Naive thymus-derived CD4-positive, alpha-beta T cell (primary cell): ENCODE measurements around the gene PNMA1. TPM values are rescaled to one million over a fixed set of nuclear protein-coding genes. Genes with fewer than 3 reads are reported as not detected.
A peak's percentile ranks its signal among the peaks of the same experiment; 100 is the strongest.

Experiments used
- ATAC-seq: fragments of 150-1000 bp; cut with Tn5 transposase; 2 replicates; pipeline ENCODE4 v1.10.0; 2021; ENCODE audit warnings: mild to moderate bottlenecking, moderate library complexity
- CTCF ChIA-PET: fragments of 350-600 bp; sonication (Branson Sonifier 250); formaldehyde crosslinking; loops from one replicate; lab custom pipeline; 2021; ENCODE audit warnings: antibody characterized with exemption; lab: Charles Lee
- POLR2A ChIA-PET: fragments of 350-600 bp; sonication (Branson Sonifier 250); formaldehyde crosslinking; loops from one replicate; lab custom pipeline; 2021; ENCODE audit warnings: antibody characterized with exemption, inconsistent platforms; lab: Charles Lee
- DNase-seq, 9 donors: peaks; one replicate each; pipeline versions ENCODE4 v3.0.0 to v3.0.0-alpha.2; 2020 to 2022; ENCODE audit warnings: mixed read lengths in 1 of 9
- H3K27ac ChIP-seq: one replicate; pipeline ENCODE4 v1.7.0; 2013; ENCODE audit warnings: mild to moderate bottlenecking, low read depth, low read length, moderate library complexity
- H3K27me3 ChIP-seq, 2 donors: one replicate each; pipeline ENCODE4 v1.7.0; 2013; ENCODE audit warnings: low read length in 2 of 2, mild to moderate bottlenecking in 2 of 2, moderate library complexity in 2 of 2; ENCODE audit not compliant: control insufficient read depth in 2 of 2, insufficient read depth in 2 of 2
- H3K36me3 ChIP-seq, 3 experiments: 1 replicate in 2 of 3; 2 replicates in 1 of 3; pipeline ENCODE4 v1.7.0; 2013; ENCODE audit warnings: low read length in 3 of 3, mild to moderate bottlenecking in 3 of 3, moderate library complexity in 1 of 3; ENCODE audit not compliant: insufficient read depth in 3 of 3, control insufficient read depth in 2 of 3
- H3K4me1 ChIP-seq, 2 donors: one replicate each; pipeline ENCODE4 v1.7.0; 2013; ENCODE audit warnings: low read length in 2 of 2, mild to moderate bottlenecking in 2 of 2, moderate library complexity in 1 of 2; ENCODE audit not compliant: control insufficient read depth in 2 of 2, insufficient read depth in 2 of 2
- H3K4me3 ChIP-seq: 2 replicates; pipeline ENCODE4 v1.7.0; 2013; ENCODE audit warnings: mild to moderate bottlenecking, low read length
- H3K9me3 ChIP-seq, 3 experiments: 1 replicate in 2 of 3; 2 replicates in 1 of 3; pipeline ENCODE4 v1.7.0; 2013; ENCODE audit warnings: low read length in 3 of 3; ENCODE audit not compliant: control insufficient read depth in 2 of 3
- H3K27ac Mint-ChIP-seq, 9 donors: one replicate each; pipeline ENCODE4 v1.8.0; 2020 to 2022; ENCODE audit warnings: mixed read lengths in 9 of 9, mild to moderate bottlenecking in 8 of 9, moderate library complexity in 5 of 9, inconsistent platforms in 2 of 9
- H3K27me3 Mint-ChIP-seq, 5 donors: one replicate each; pipeline ENCODE4 v1.8.0; 2021 to 2022; ENCODE audit warnings: mixed read lengths in 5 of 5, mild to moderate bottlenecking in 1 of 5
- H3K36me3 Mint-ChIP-seq, 5 donors: one replicate each; pipeline ENCODE4 v1.8.0; 2020 to 2022; ENCODE audit warnings: mixed read lengths in 5 of 5, mild to moderate bottlenecking in 3 of 5, inconsistent platforms in 1 of 5
- H3K4me1 Mint-ChIP-seq, 7 donors: one replicate each; pipeline ENCODE4 v1.8.0; 2020 to 2022; ENCODE audit warnings: mixed read lengths in 7 of 7, mild to moderate bottlenecking in 3 of 7, inconsistent platforms in 1 of 7
- H3K4me3 Mint-ChIP-seq, 10 donors: one replicate each; pipeline ENCODE4 v1.8.0; 2020 to 2022; ENCODE audit warnings: mild to moderate bottlenecking in 10 of 10, mixed read lengths in 10 of 10, moderate library complexity in 6 of 10, inconsistent platforms in 2 of 10
- H3K9me3 Mint-ChIP-seq, 11 donors: one replicate each; pipeline ENCODE4 v1.8.0; 2020 to 2022; ENCODE audit warnings: mixed read lengths in 11 of 11, mild to moderate bottlenecking in 4 of 11, inconsistent platforms in 1 of 11, moderate library complexity in 1 of 11
- intact Hi-C, 2 donors: fragments of 100-400 bp; cut with micrococcal nuclease; formaldehyde crosslinking; loops; one replicate each; pipeline ENCODE4 v1.15.1; 2023
- polyA plus RNA-seq, 2 donors: library from polyadenylated mRNA; unstranded; fragments of 300-500 nt; fragmentation: Illumina TruSeq; gene quantifications; one replicate each; pipeline ENCODE4 v1.2.3, GENCODE V29; 2021
- total RNA-seq, 6 experiments: library from RNA in 5 of 6; stranded (reverse) in 5 of 6; gene quantifications; 1 replicate in 5 of 6; 2 replicates in 1 of 6; pipeline ENCODE4 v1.2.3 and lab custom pipeline; 2021 to 2026

PNMA1 gene
- total and polyA plus RNA-seq, 7 experiments from 2014 or later = 21.6 to 44.0 (median 39.3) TPM

- intact Hi-C loops = loop anchor here (1.0 to 10.0 kb wide), 4 partner anchors 17 to 327 kb away; partner anchors contain the start of genes ALDH6A1 (in 1 of the 2), LIN52 (in 1 of the 2) and PNMA1 (in 1 of the 2)
- Mint-ChIP-seq H3K36me3 (peaks cover 0 to 28% (median 0%) of the 10 kb centered on the region in 5 donors), H3K9me3 (peaks cover 0 to 4% (median 0%) of the 10 kb centered on the region in 11 donors), H3K4me1 (peaks cover 61 to 87% (median 83%) of the 10 kb centered on the region in 7 donors), H3K27me3 (no peaks in the 10 kb centered on the region), H3K4me3 (peak overlapping the region; percentile 83 to 97 (median 91)), H3K27ac (peak overlapping the region; percentile 84 to 99 (median 98))
- Histone ChIP-seq H3K4me1 (peaks cover 75 to 78% of the 10 kb centered on the region in 2 donors), H3K4me3 (peak overlapping the region; percentile 74), H3K27ac (peak overlapping the region; percentile 86), H3K36me3 (no peaks in the 10 kb centered on the region), H3K9me3 (no peaks in the 10 kb centered on the region), H3K27me3 (no peaks in the 10 kb centered on the region)
- ATAC-seq (no peak), DNase-seq (no peak)
- ChIA-PET POLR2A (interaction anchor here (0.5 to 13.4 kb wide), 13 partner anchors 8 to 94 kb away, joined by 3 to 267 read pairs (median 22); partner anchors contain the start of genes PNMA1 and PTGR2), CTCF (interaction anchor here (0.7 to 3.8 kb wide), 9 partner anchors 8 to 68 kb away, joined by 3 to 37 read pairs (median 6); no protein-coding TSS in a partner anchor)
Measured at GRCh38 chr14:73757876-73758391, 43.8 kb upstream of the PNMA1 start.

GRCh38 chr14:73757381-73757780 is 43.2 kb upstream of the PNMA1 start:
- ATAC-seq = no peak
- H3K27me3 Mint-ChIP-seq = no peaks in the 10 kb centered on the region
- H3K4me1 Mint-ChIP-seq = peaks cover 65 to 87% (median 83%) of the 10 kb centered on the region in 7 donors
- H3K27me3 ChIP-seq = no peaks in the 10 kb centered on the region
- ChIA-PET POLR2A (interaction anchor here (0.5 to 13.4 kb wide), 5 partner anchors 7 to 30 kb away, joined by 3 to 267 read pairs (median 81); no protein-coding TSS in a partner anchor), CTCF (interaction anchor here (1.0 to 3.8 kb wide), 5 partner anchors 13 to 66 kb away, joined by 3 to 37 read pairs (median 23); no protein-coding TSS in a partner anchor)
- H3K4me3 ChIP-seq = peak overlapping the region; percentile 74
- H3K36me3 ChIP-seq = no peaks in the 10 kb centered on the region
- DNase-seq = peak in 1 of 9 donors; percentile 40
- H3K27ac Mint-ChIP-seq = peak overlapping the region; percentile 84 to 99 (median 98)
- peak overlapping the region; percentile 86 for H3K27ac ChIP-seq
- peaks cover 0 to 4% (median 0%) of the 10 kb centered on the region in 11 donors for H3K9me3 Mint-ChIP-seq
- H3K4me3 Mint-ChIP-seq = peak overlapping the region; percentile 83 to 97 (median 91)
- H3K9me3 ChIP-seq = no peaks in the 10 kb centered on the region
- peaks cover 75 to 78% of the 10 kb centered on the region in 2 donors for H3K4me1 ChIP-seq
- H3K36me3 Mint-ChIP-seq = peaks cover 0 to 28% (median 0%) of the 10 kb centered on the region in 5 donors
- intact Hi-C loops = loop anchor here in 1 of 2 donors (10.0 kb wide), 1 partner anchor 327 kb away; the partner anchor contains the start of genes ALDH6A1 and LIN52

- Histone ChIP-seq H3K27me3 (no peaks in the 10 kb centered on the region), H3K9me3 (no peaks in the 10 kb centered on the region), H3K4me1 (peaks cover 75 to 78% of the 10 kb centered on the region in 2 donors), H3K4me3 (peak overlapping the region; percentile 59), H3K36me3 (no peaks in the 10 kb centered on the region), H3K27ac (peak overlapping the region; percentile 86)
- H3K36me3 Mint-ChIP-seq = peaks cover 0 to 32% (median 0%) of the 10 kb centered on the region in 5 donors
- H3K9me3 Mint-ChIP-seq = peaks cover 0 to 2% (median 0%) of the 10 kb centered on the region in 11 donors
- peaks cover 72 to 87% (median 83%) of the 10 kb centered on the region in 7 donors for H3K4me1 Mint-ChIP-seq
- no peaks in the 10 kb centered on the region for H3K27me3 Mint-ChIP-seq
- DNase-seq = peak in 1 of 9 donors; percentile 44
- ChIA-PET CTCF (interaction anchor here (0.9 to 3.6 kb wide), 6 partner anchors 13 to 30 kb away, joined by 3 to 29 read pairs (median 4); no protein-coding TSS in a partner anchor), POLR2A (interaction anchor here (0.6 to 13.4 kb wide), 9 partner anchors 14 to 232 kb away, joined by 3 to 267 read pairs (median 8); no protein-coding TSS in a partner anchor)
- peak overlapping the region; percentile 83 to 97 (median 90) for H3K4me3 Mint-ChIP-seq
- ATAC-seq = no peak
- intact Hi-C loops = loop anchor here (2.0 to 10.0 kb wide), 2 partner anchors 15 to 329 kb away; partner anchors contain the start of genes ALDH6A1 (in 1 of the 2) and LIN52 (in 1 of the 2)
- H3K27ac Mint-ChIP-seq = peak overlapping the region; percentile 84 to 99 (median 99)
Measured at GRCh38 chr14:73755434-73756014, 41.3 kb upstream of the PNMA1 start.

GRCh38 chr14:73754911-73755360 is 40.8 kb upstream of the PNMA1 start:
- H3K9me3 ChIP-seq = no peaks in the 10 kb centered on the region
- DNase-seq = no peak
- intact Hi-C loops = loop anchor here (1.0 to 10.0 kb wide), 5 partner anchors 12 to 330 kb away; partner anchors contain the start of genes ALDH6A1 (in 1 of the 2) and LIN52 (in 1 of the 2)
- H3K27me3 ChIP-seq = no peaks in the 10 kb centered on the region
- H3K36me3 ChIP-seq = no peaks in the 10 kb centered on the region
- ChIA-PET POLR2A (interaction anchor here (0.6 to 13.4 kb wide), 11 partner anchors 9 to 46 kb away, joined by 3 to 267 read pairs (median 5); no protein-coding TSS in a partner anchor), CTCF (interaction anchor here (0.7 to 3.6 kb wide), 10 partner anchors 9 to 34 kb away, joined by 3 to 29 read pairs (median 4); no protein-coding TSS in a partner anchor)
- no peak for ATAC-seq
- H3K27ac Mint-ChIP-seq = peak overlapping the region; percentile 84 to 99 (median 99)
- peaks cover 78 to 88% (median 86%) of the 10 kb centered on the region in 7 donors for H3K4me1 Mint-ChIP-seq
- peak overlapping the region; percentile 83 to 97 (median 90) for H3K4me3 Mint-ChIP-seq
- H3K9me3 Mint-ChIP-seq = peaks cover 0 to 2% (median 0%) of the 10 kb centered on the region in 11 donors
- peak overlapping the region; percentile 86 for H3K27ac ChIP-seq
- no peaks in the 10 kb centered on the region for H3K27me3 Mint-ChIP-seq
- peak overlapping the region; percentile 59 for H3K4me3 ChIP-seq
- H3K36me3 Mint-ChIP-seq = peaks cover 0 to 32% (median 0%) of the 10 kb centered on the region in 5 donors
- peaks cover 80 to 82% of the 10 kb centered on the region in 2 donors for H3K4me1 ChIP-seq

- H3K27me3 ChIP-seq = no peaks in the 10 kb centered on the region
- Mint-ChIP-seq H3K4me3 (peak overlapping the region; percentile 83 to 97 (median 90)), H3K4me1 (peaks cover 79 to 96% (median 94%) of the 10 kb centered on the region in 7 donors), H3K27me3 (no peaks in the 10 kb centered on the region), H3K9me3 (peaks cover 0 to 2% (median 0%) of the 10 kb centered on the region in 11 donors), H3K36me3 (peaks cover 0 to 32% (median 0%) of the 10 kb centered on the region in 5 donors), H3K27ac (peak overlapping the region; percentile 84 to 99 (median 99))
- intact Hi-C loops = loop anchor here (1.0 to 10.0 kb wide), 6 partner anchors 11 to 331 kb away; partner anchors contain the start of genes ALDH6A1 (in 1 of the 2) and LIN52 (in 1 of the 2)
- peak overlapping the region; percentile 59 for H3K4me3 ChIP-seq
- peak overlapping the region; percentile 86 for H3K27ac ChIP-seq
- ChIA-PET POLR2A (interaction anchor here (0.6 to 13.4 kb wide), 17 partner anchors 8 to 185 kb away, joined by 3 to 267 read pairs (median 5); partner anchors contain the start of genes ACOT2 and PTGR2), CTCF (interaction anchor here (0.6 to 3.6 kb wide), 11 partner anchors 8 to 63 kb away, joined by 3 to 29 read pairs (median 3); no protein-coding TSS in a partner anchor)
- ATAC-seq (peak; percentile 53), DNase-seq (peak in 2 of 9 donors; percentile 29 to 45)
- H3K9me3 ChIP-seq = no peaks in the 10 kb centered on the region
- H3K36me3 ChIP-seq = no peaks in the 10 kb centered on the region
- H3K4me1 ChIP-seq = peaks cover 86 to 87% of the 10 kb centered on the region in 2 donors
Measured at GRCh38 chr14:73753887-73754795, 40.0 kb upstream of the PNMA1 start.
